ENCODE data around the gene SLC40A1. TPM values are rescaled to one million over a fixed set of nuclear protein-coding genes. Genes with fewer than 3 reads are reported as not detected.

Gene SLC40A1
- total and polyA plus RNA-seq, 2 donors (not counting 3 experiments of a cell fraction or from before 2014, with no cell fraction given) = 8.5 to 15.1 TPM

DNA sequence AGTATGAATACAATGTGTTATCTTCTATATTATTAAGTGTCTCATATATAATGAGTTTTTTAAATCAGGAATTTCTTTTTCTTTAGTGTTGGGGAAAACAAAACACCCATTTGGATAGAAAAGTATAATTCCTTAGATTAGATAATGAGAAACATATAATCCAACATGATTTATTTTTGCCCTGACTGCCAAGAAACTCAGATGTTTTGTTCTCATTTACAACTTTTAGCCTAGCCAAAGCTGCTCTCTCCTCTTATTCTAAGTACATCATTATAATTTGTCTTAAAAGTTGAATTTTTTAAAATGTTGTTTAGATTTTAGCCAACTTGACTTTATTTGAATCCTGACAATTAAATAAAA lies 68.6 kb downstream of the SLC40A1 start:
- ChIA-PET POLR2A (no interaction called here), CTCF (no interaction called here)
- H3K9me1 ChIP-seq (replicated peaks; ENCODE audit: control insufficient read depth, extremely low read depth, insufficient read depth, low read length) = no peaks in the 10 kb centered on the region
- no peaks in the 10 kb centered on the region for H3K36me3 ChIP-seq (ENCODE audit: control insufficient read depth in 2 of 2, extremely low read depth in 1 of 2, insufficient read depth in 2 of 2, low read length in 2 of 2)
- no peak overlapping the region for H3K4me3 ChIP-seq (replicated peaks in 1 of 3; ENCODE audit: insufficient read depth in 1 of 3, low read depth in 1 of 3, low read length in 3 of 3)
- no peak overlapping the region for H2AFZ ChIP-seq (ENCODE audit: low read depth, low read length)
- H4K20me1 ChIP-seq (replicated peaks; ENCODE audit: control insufficient read depth, extremely low read depth, insufficient read depth, low read length) = no peaks in the 10 kb centered on the region
- intact Hi-C loops (cut with micrococcal nuclease) = no loop called here
- no peaks in the 10 kb centered on the region for H3K27me3 ChIP-seq (ENCODE audit: control insufficient read depth in 2 of 2, insufficient read depth in 2 of 2, low read length in 2 of 2)
- no peaks in the 10 kb centered on the region for H3K4me1 ChIP-seq (ENCODE audit: control insufficient read depth, extremely low read depth, insufficient read depth, low read length)
- H3K9me3 ChIP-seq (replicated peaks; ENCODE audit: control insufficient read depth, insufficient read depth, low read length) = no peaks in the 10 kb centered on the region
- no peak for TF ChIP-seq POLR2A (IDR thresholded peaks at IDR 0.05; ENCODE audit: low read depth, low read length)
- TF ChIP-seq MYC (IDR thresholded peaks at IDR 0.05; ENCODE audit: low read depth, low read length) = no peak
- no peak for TF ChIP-seq EZH2 (IDR thresholded peaks at IDR 0.05; ENCODE audit: borderline replicate concordance, low read depth, low read length, severe bottlenecking)
- BruUV-seq (replicated peaks) = no TSS peak
- no peak overlapping the region for H3K4me2 ChIP-seq (ENCODE audit: insufficient read depth, low read length)
- no peak overlapping the region for H3K27ac ChIP-seq (ENCODE audit: insufficient read depth, low read depth, low read length)
- H3K9ac ChIP-seq (replicated peaks; ENCODE audit: extremely low read depth, insufficient read depth, low read length) = no peak overlapping the region
- no peaks in the 10 kb centered on the region for H3K79me2 ChIP-seq (ENCODE audit: control insufficient read depth, insufficient read depth, low read length)
- DNase-seq (ENCODE audit: low read depth, low spot score) = no peak
- dilution Hi-C loops (cut with MboI; ENCODE audit: extremely low pct_ligation_motif_present, low sequenced_read_pairs) = no loop called here
- FAIRE-seq = no peak

DNA sequence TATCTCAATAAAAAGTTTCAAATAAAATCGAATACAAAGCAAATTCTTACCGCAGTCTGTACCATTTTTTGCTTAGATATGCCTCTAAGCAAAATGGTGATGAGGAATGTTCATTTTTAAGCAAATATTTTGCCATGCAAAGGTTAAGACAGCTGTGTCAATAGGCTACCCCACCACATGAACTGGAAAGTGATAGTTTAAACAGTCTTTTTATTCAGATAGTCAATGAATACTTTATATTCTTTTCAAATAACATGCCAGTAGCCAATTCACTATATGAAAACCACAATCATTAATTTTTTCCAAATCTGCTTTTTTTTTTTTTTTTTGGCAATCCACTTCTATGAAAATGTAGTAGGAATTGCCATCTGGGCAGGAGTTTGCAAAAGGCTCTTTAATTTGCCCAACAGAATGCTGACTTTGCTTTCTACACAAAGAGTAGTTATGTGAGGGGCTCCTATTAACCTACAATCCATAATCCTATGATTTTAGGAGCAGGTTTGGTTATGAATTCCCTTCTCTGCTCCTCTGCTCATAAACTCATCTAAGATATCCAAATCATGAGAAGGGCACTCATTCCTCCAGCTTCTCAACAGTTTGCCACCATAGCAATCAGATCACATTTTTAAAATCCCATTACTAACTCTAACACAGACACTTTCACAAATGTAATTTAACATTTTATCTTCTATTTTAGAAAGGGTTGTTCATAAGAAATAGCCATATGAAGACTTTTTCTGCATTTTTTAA lies 69.2 kb downstream of the SLC40A1 start:
- no peak for FAIRE-seq
- H3K9me1 ChIP-seq (replicated peaks; ENCODE audit: control insufficient read depth, extremely low read depth, insufficient read depth, low read length) = no peaks in the 10 kb centered on the region

More for the DNA sequence above, 69.2 kb downstream of the SLC40A1 start:
- Histone ChIP-seq H4K20me1 (replicated peaks; ENCODE audit: control insufficient read depth, extremely low read depth, insufficient read depth, low read length) (no peaks in the 10 kb centered on the region), H3K36me3 (ENCODE audit: control insufficient read depth in 2 of 2, extremely low read depth in 1 of 2, insufficient read depth in 2 of 2, low read length in 2 of 2) (no peaks in the 10 kb centered on the region), H3K4me1 (ENCODE audit: control insufficient read depth, extremely low read depth, insufficient read depth, low read length) (no peaks in the 10 kb centered on the region), H3K9ac (replicated peaks; ENCODE audit: extremely low read depth, insufficient read depth, low read length) (no peak overlapping the region), H3K27me3 (ENCODE audit: control insufficient read depth in 2 of 2, insufficient read depth in 2 of 2, low read length in 2 of 2) (no peaks in the 10 kb centered on the region), H3K27ac (ENCODE audit: insufficient read depth, low read depth, low read length) (no peak overlapping the region), H2AFZ (ENCODE audit: low read depth, low read length) (no peak overlapping the region), H3K9me3 (replicated peaks; ENCODE audit: control insufficient read depth, insufficient read depth, low read length) (no peaks in the 10 kb centered on the region), H3K4me3 (replicated peaks in 1 of 3; ENCODE audit: insufficient read depth in 1 of 3, low read depth in 1 of 3, low read length in 3 of 3) (no peak overlapping the region), H3K79me2 (ENCODE audit: control insufficient read depth, insufficient read depth, low read length) (no peaks in the 10 kb centered on the region), H3K4me2 (ENCODE audit: insufficient read depth, low read length) (no peak overlapping the region)
- ChIA-PET POLR2A (no interaction called here), CTCF (no interaction called here)
- dilution Hi-C loops (cut with MboI; ENCODE audit: extremely low pct_ligation_motif_present, low sequenced_read_pairs) = no loop called here
- no peak for DNase-seq (ENCODE audit: low read depth, low spot score)
- TF ChIP-seq, protein P1, sequence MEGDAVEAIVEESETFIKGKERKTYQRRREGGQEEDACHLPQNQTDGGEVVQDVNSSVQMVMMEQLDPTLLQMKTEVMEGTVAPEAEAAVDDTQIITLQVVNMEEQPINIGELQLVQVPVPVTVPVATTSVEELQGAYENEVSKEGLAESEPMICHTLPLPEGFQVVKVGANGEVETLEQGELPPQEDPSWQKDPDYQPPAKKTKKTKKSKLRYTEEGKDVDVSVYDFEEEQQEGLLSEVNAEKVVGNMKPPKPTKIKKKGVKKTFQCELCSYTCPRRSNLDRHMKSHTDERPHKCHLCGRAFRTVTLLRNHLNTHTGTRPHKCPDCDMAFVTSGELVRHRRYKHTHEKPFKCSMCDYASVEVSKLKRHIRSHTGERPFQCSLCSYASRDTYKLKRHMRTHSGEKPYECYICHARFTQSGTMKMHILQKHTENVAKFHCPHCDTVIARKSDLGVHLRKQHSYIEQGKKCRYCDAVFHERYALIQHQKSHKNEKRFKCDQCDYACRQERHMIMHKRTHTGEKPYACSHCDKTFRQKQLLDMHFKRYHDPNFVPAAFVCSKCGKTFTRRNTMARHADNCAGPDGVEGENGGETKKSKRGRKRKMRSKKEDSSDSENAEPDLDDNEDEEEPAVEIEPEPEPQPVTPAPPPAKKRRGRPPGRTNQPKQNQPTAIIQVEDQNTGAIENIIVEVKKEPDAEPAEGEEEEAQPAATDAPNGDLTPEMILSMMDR (IDR thresholded peaks at IDR 0.05; ENCODE audit: extremely low read depth in 1 of 2, insufficient read depth in 1 of 2, low read depth in 1 of 2, low read length in 2 of 2) = no peak
- TF ChIP-seq POLR2A (IDR thresholded peaks at IDR 0.05; ENCODE audit: low read depth, low read length) (no peak), POLR2AphosphoS5 (IDR thresholded peaks at IDR 0.05; ENCODE audit: insufficient read depth, low read depth, low read length) (no peak), JUN (IDR thresholded peaks at IDR 0.05; ENCODE audit: borderline replicate concordance, insufficient read depth, insufficient read length, low read depth) (no peak), MYC (IDR thresholded peaks at IDR 0.05; ENCODE audit: low read depth, low read length) (no peak), EZH2 (IDR thresholded peaks at IDR 0.05; ENCODE audit: borderline replicate concordance, low read depth, low read length, severe bottlenecking) (no peak), FOS (IDR thresholded peaks at IDR 0.05; ENCODE audit: borderline replicate concordance, insufficient read depth, low read length) (no peak), GATA2 (IDR thresholded peaks at IDR 0.05; ENCODE audit: insufficient read depth, insufficient read length, low read depth, low read length) (no peak)
- TF ChIP-seq, protein P2, sequence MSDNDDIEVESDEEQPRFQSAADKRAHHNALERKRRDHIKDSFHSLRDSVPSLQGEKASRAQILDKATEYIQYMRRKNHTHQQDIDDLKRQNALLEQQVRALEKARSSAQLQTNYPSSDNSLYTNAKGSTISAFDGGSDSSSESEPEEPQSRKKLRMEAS (IDR thresholded peaks at IDR 0.05; ENCODE audit: insufficient read depth, insufficient read length) = no peak
- intact Hi-C loops (cut with micrococcal nuclease) = no loop called here
- BruUV-seq (replicated peaks) = no TSS peak
